Stimulated activated naive B cell treated with anti-CD40 and anti-IgM and Interleukin-4, amounts not matched to agents 10 μg/mL and 1 μg/mL and 100 μg/mL, for 72 hours (primary cell): Measurements from ENCODE around the gene SDK1.

Experiments
- ATAC-seq, 2 donors: fragments of 150-1000 bp; cut with Tn5 transposase; replicated peaks; 2 replicates each; pipeline ENCODE4 v1.10.0; 2021; ENCODE audit warnings: moderate library complexity in 1 of 2
- DNase-seq: peaks from one replicate; pipeline ENCODE4 v3.0.0; 2021
- H3K27ac Mint-ChIP-seq: one replicate; pipeline ENCODE4 v1.8.0; 2022; ENCODE audit warnings: mild to moderate bottlenecking, mixed read lengths
- H3K27me3 Mint-ChIP-seq, 2 donors: one replicate each; pipeline ENCODE4 v1.8.0; 2022; ENCODE audit warnings: mixed read lengths in 2 of 2
- H3K36me3 Mint-ChIP-seq, 2 donors: one replicate each; pipeline ENCODE4 v1.8.0; 2022; ENCODE audit warnings: mixed read lengths in 2 of 2, mild to moderate bottlenecking in 1 of 2
- H3K4me1 Mint-ChIP-seq, 2 donors: one replicate each; pipeline ENCODE4 v1.8.0; 2022; ENCODE audit warnings: mixed read lengths in 2 of 2, mild to moderate bottlenecking in 1 of 2
- H3K4me3 Mint-ChIP-seq, 2 donors: one replicate each; pipeline ENCODE4 v1.8.0; 2022; ENCODE audit warnings: mild to moderate bottlenecking in 2 of 2, mixed read lengths in 2 of 2, moderate library complexity in 1 of 2
- H3K9me3 Mint-ChIP-seq, 2 donors: one replicate each; pipeline ENCODE4 v1.8.0; 2022; ENCODE audit warnings: mixed read lengths in 2 of 2, mild to moderate bottlenecking in 1 of 2

Gene SDK1

GRCh38 chr7:4170997-4171786, 870.1 kb downstream of the SDK1 start:
- H3K36me3 Mint-ChIP-seq: no peaks in the 10 kb centered on the region
- H3K4me1 Mint-ChIP-seq: no peaks in the 10 kb centered on the region
- H3K4me3 Mint-ChIP-seq: no peak overlapping the region
- no peaks in the 10 kb centered on the region for H3K9me3 Mint-ChIP-seq
- ATAC-seq (no peak), DNase-seq (no peak)
- no peaks in the 10 kb centered on the region for H3K27me3 Mint-ChIP-seq
- no peak overlapping the region for H3K27ac Mint-ChIP-seq

GRCh38 chr7:4172883-4173282, 871.8 kb downstream of the SDK1 start:
- no peaks in the 10 kb centered on the region for H3K27me3 Mint-ChIP-seq
- no peak for DNase-seq

GRCh38 chr7:4173615-4174014, 872.6 kb downstream of the SDK1 start:
- Mint-ChIP-seq H3K27ac (no peak overlapping the region), H3K4me1 (no peaks in the 10 kb centered on the region), H3K4me3 (no peak overlapping the region), H3K27me3 (no peaks in the 10 kb centered on the region), H3K9me3 (no peaks in the 10 kb centered on the region), H3K36me3 (no peaks in the 10 kb centered on the region)
- ATAC-seq (no peak), DNase-seq (no peak)

More at GRCh38 chr7:4172883-4173282, 871.8 kb downstream of the SDK1 start:
- H3K4me1 Mint-ChIP-seq: no peaks in the 10 kb centered on the region
- H3K9me3 Mint-ChIP-seq: no peaks in the 10 kb centered on the region
- no peak overlapping the region for H3K27ac Mint-ChIP-seq
- no peak for ATAC-seq
- H3K36me3 Mint-ChIP-seq: no peaks in the 10 kb centered on the region
- H3K4me3 Mint-ChIP-seq: no peak overlapping the region

GRCh38 chr7:4174016-4174415, 873.0 kb downstream of the SDK1 start:
- ATAC-seq: no peak
- H3K4me3 Mint-ChIP-seq: no peak overlapping the region
- no peak overlapping the region for H3K27ac Mint-ChIP-seq
- H3K36me3 Mint-ChIP-seq: no peaks in the 10 kb centered on the region
- no peaks in the 10 kb centered on the region for H3K27me3 Mint-ChIP-seq
- H3K9me3 Mint-ChIP-seq: no peaks in the 10 kb centered on the region
- no peak for DNase-seq
- no peaks in the 10 kb centered on the region for H3K4me1 Mint-ChIP-seq

GRCh38 chr7:4174451-4174850, 873.4 kb downstream of the SDK1 start:
- H3K27me3 Mint-ChIP-seq: no peaks in the 10 kb centered on the region
- ATAC-seq (no peak), DNase-seq (no peak)
- no peak overlapping the region for H3K4me3 Mint-ChIP-seq
- H3K4me1 Mint-ChIP-seq: no peaks in the 10 kb centered on the region
- H3K27ac Mint-ChIP-seq: no peak overlapping the region
- H3K36me3 Mint-ChIP-seq: no peaks in the 10 kb centered on the region
- H3K9me3 Mint-ChIP-seq: no peaks in the 10 kb centered on the region

GRCh38 chr7:4174884-4175283, 873.8 kb downstream of the SDK1 start:
- H3K9me3 Mint-ChIP-seq: no peaks in the 10 kb centered on the region
- DNase-seq (no peak), ATAC-seq (no peak)
- H3K27me3 Mint-ChIP-seq: no peaks in the 10 kb centered on the region
- H3K4me3 Mint-ChIP-seq: no peak overlapping the region
- H3K4me1 Mint-ChIP-seq: no peaks in the 10 kb centered on the region
- no peak overlapping the region for H3K27ac Mint-ChIP-seq
- no peaks in the 10 kb centered on the region for H3K36me3 Mint-ChIP-seq

- ATAC-seq (no peak), DNase-seq (no peak)
- H3K27ac Mint-ChIP-seq: no peak overlapping the region
- peaks cover 1% of the 10 kb centered on the region in 2 donors for H3K9me3 Mint-ChIP-seq
- H3K27me3 Mint-ChIP-seq: no peaks in the 10 kb centered on the region
- no peaks in the 10 kb centered on the region for H3K36me3 Mint-ChIP-seq
- no peaks in the 10 kb centered on the region for H3K4me1 Mint-ChIP-seq
- H3K4me3 Mint-ChIP-seq: no peak overlapping the region
Observed at GRCh38 chr7:4175346-4175973, 874.4 kb downstream of the SDK1 start.

GRCh38 chr7:4177001-4177400, 875.9 kb downstream of the SDK1 start:
- Mint-ChIP-seq H3K4me1 (no peaks in the 10 kb centered on the region), H3K27ac (no peak overlapping the region), H3K27me3 (no peaks in the 10 kb centered on the region), H3K36me3 (no peaks in the 10 kb centered on the region), H3K4me3 (no peak overlapping the region), H3K9me3 (peaks cover 5 to 6% of the 10 kb centered on the region in 2 donors)
- DNase-seq (no peak), ATAC-seq (no peak)

GRCh38 chr7:4178416-4178815, 877.4 kb downstream of the SDK1 start:
- Mint-ChIP-seq H3K4me1 (no peaks in the 10 kb centered on the region), H3K9me3 (peaks cover 6 to 9% of the 10 kb centered on the region in 2 donors), H3K36me3 (no peaks in the 10 kb centered on the region), H3K27ac (no peak overlapping the region), H3K27me3 (no peaks in the 10 kb centered on the region), H3K4me3 (no peak overlapping the region)
- ATAC-seq: no peak
- DNase-seq: no peak

GRCh38 chr7:4178916-4179687, 878.0 kb downstream of the SDK1 start:
- no peaks in the 10 kb centered on the region for H3K27me3 Mint-ChIP-seq
- no peaks in the 10 kb centered on the region for H3K36me3 Mint-ChIP-seq
- peaks cover 6 to 9% of the 10 kb centered on the region in 2 donors for H3K9me3 Mint-ChIP-seq
- H3K4me1 Mint-ChIP-seq: no peaks in the 10 kb centered on the region
- no peak overlapping the region for H3K4me3 Mint-ChIP-seq
- ATAC-seq (no peak), DNase-seq (no peak)
- H3K27ac Mint-ChIP-seq: no peak overlapping the region

- peaks cover 6 to 10% of the 10 kb centered on the region in 2 donors for H3K9me3 Mint-ChIP-seq
- H3K4me1 Mint-ChIP-seq: no peaks in the 10 kb centered on the region
- no peaks in the 10 kb centered on the region for H3K36me3 Mint-ChIP-seq
- H3K27ac Mint-ChIP-seq: no peak overlapping the region
- H3K27me3 Mint-ChIP-seq: no peaks in the 10 kb centered on the region
- H3K4me3 Mint-ChIP-seq: no peak overlapping the region
- ATAC-seq (no peak), DNase-seq (no peak)
Observed at GRCh38 chr7:4179688-4180380, 878.8 kb downstream of the SDK1 start.

- no peak for ATAC-seq
- no peak overlapping the region for H3K27ac Mint-ChIP-seq
Observed at GRCh38 chr7:4181446-4181845, 880.4 kb downstream of the SDK1 start.

GRCh38 chr7:4182605-4183300, 881.7 kb downstream of the SDK1 start:
- H3K27ac Mint-ChIP-seq: no peak overlapping the region
- no peaks in the 10 kb centered on the region for H3K27me3 Mint-ChIP-seq
- ATAC-seq (no peak), DNase-seq (no peak)
- no peak overlapping the region for H3K4me3 Mint-ChIP-seq
- H3K9me3 Mint-ChIP-seq: peaks cover 6 to 10% of the 10 kb centered on the region in 2 donors
- H3K36me3 Mint-ChIP-seq: no peaks in the 10 kb centered on the region
- no peaks in the 10 kb centered on the region for H3K4me1 Mint-ChIP-seq

More at GRCh38 chr7:4181446-4181845, 880.4 kb downstream of the SDK1 start:
- H3K27me3 Mint-ChIP-seq: no peaks in the 10 kb centered on the region
- no peaks in the 10 kb centered on the region for H3K4me1 Mint-ChIP-seq
- no peak for DNase-seq
- no peaks in the 10 kb centered on the region for H3K36me3 Mint-ChIP-seq
- H3K4me3 Mint-ChIP-seq: no peak overlapping the region
- peaks cover 6 to 10% of the 10 kb centered on the region in 2 donors for H3K9me3 Mint-ChIP-seq

- H3K4me3 Mint-ChIP-seq: no peak overlapping the region
- no peak for ATAC-seq
- H3K36me3 Mint-ChIP-seq: no peaks in the 10 kb centered on the region
- no peak overlapping the region for H3K27ac Mint-ChIP-seq
- peaks cover 6 to 10% of the 10 kb centered on the region in 2 donors for H3K9me3 Mint-ChIP-seq
- no peak for DNase-seq
- H3K4me1 Mint-ChIP-seq: no peaks in the 10 kb centered on the region
- no peaks in the 10 kb centered on the region for H3K27me3 Mint-ChIP-seq
Observed at GRCh38 chr7:4184653-4185052, 883.6 kb downstream of the SDK1 start.
